Psoas muscle (tissue), 8 donors: ENCODE data around the gene NUDT22. TPM values are rescaled to one million over a fixed set of nuclear protein-coding genes. Genes with fewer than 3 reads are reported as not detected.

Experiments
- ATAC-seq, 4 donors: fragments of 200-7000 bp; cut with Tn5 transposase; one replicate each; pipeline ENCODE4 v1.9.1; 2020; ENCODE audit warnings: moderate library complexity in 3 of 4, mild to moderate bottlenecking in 2 of 4
- DNase-seq, 2 donors: peaks; one replicate each; pipeline ENCODE4 v3.0.0-alpha.2; 2020
- H3K27ac ChIP-seq: fragments of 200-600 bp; one replicate; pipeline ENCODE4 v1.8.0; 2022
- H3K27me3 ChIP-seq, 3 donors: fragments of 200-600 bp in 1 of 3; one replicate each; pipeline versions ENCODE4 v1.6.1 to v1.8.0; 2013 to 2022; ENCODE audit warnings: low read length in 2 of 3, mild to moderate bottlenecking in 2 of 3, moderate library complexity in 1 of 3; ENCODE audit not compliant: insufficient read depth in 3 of 3
- H3K36me3 ChIP-seq, 2 donors: fragments of 200-600 bp in 1 of 2; one replicate each; pipeline versions ENCODE4 v1.6.1 to v1.8.0; 2013 to 2022; ENCODE audit warnings: low read depth in 1 of 2, mild to moderate bottlenecking in 1 of 2, moderate library complexity in 1 of 2; ENCODE audit not compliant: insufficient read depth in 1 of 2
- H3K4me1 ChIP-seq: fragments of 200-600 bp; one replicate; pipeline ENCODE4 v1.8.0; 2022
- H3K4me3 ChIP-seq: fragments of 200-600 bp; one replicate; pipeline ENCODE4 v1.8.0; 2022; ENCODE audit warnings: mild to moderate bottlenecking
- H3K9me3 ChIP-seq: fragments of 200-600 bp; one replicate; pipeline ENCODE4 v1.8.0; 2022
- CTCF ChIP-seq: fragments of 200-600 bp; IDR thresholded peaks from one replicate; pipeline ENCODE4 v1.8.0; 2022; ENCODE audit warnings: antibody characterized with exemption
- WGBS, 3 donors: extraction: QIAGEN DNeasy Blood & Tissue Kit; methylation state at CpG; one replicate each; pipeline versions ENCODE4 v1.1.6 to v1.1.7; 2013; 5-methylcytosine and 5-hydroxymethylcytosine counted together
- intact Hi-C, 2 donors: fragments of 100-400 bp; cut with DNase I; formaldehyde crosslinking; loops; one replicate each; pipeline versions ENCODE4 v1.11.0 to v1.14.2; 2022
- polyA plus RNA-seq, 3 donors: library from polyadenylated mRNA; stranded (reverse); fragments of 200-250 nt; gene quantifications; one replicate each; pipeline ENCODE4 v1.2.3, GENCODE V29; 2013
- total RNA-seq, 4 donors: library from RNA; stranded (reverse); fragmentation: NEBNext Ultra II Directional in 2 of 4; extraction: Animal tissue kit (Norgen Biotek cat#: 25700) in 2 of 4; gene quantifications; one replicate each; pipeline versions ENCODE4 v1.2.1 to v1.2.4, GENCODE V29; 2021 to 2023
- donor health status: healthy with polysubstance abuse.
- donor health status: DM: no; HTN: no; CAD: no; lungs with moderate emphysema.
- donor health status: Bipolar disorder and iron deficiency.
- donor health status: healthy.
- donor health status: DM: yes; HTN: yes; CAD: no.
- donor health status: DM: no; HTN: no; CAD: no.
- donor health status: DM: no; HTN: no; CAD: no.
- donor health status: DM: yes; HTN: yes; CAD: no.

The NUDT22 gene
- total and polyA plus RNA-seq, 7 donors = 31.6 to 59.3 (median 43.5) TPM

GRCh38 chr11:64219354-64219684 lies 6.8 kb upstream of the NUDT22 start:
- H3K27me3 ChIP-seq = no peaks in the 10 kb centered on the region
- intact Hi-C loops = no loop called here
- TF ChIP-seq CTCF = no peak
- H3K36me3 ChIP-seq = peaks cover 0 to 31% of the 10 kb centered on the region in 2 donors
- H3K4me1 ChIP-seq = peaks cover 13% of the 10 kb centered on the region
- 66 to 82% (median 76%) methylated on average over 6 to 7 of the region's 7 CpGs for WGBS, 3 donors
- no peak for DNase-seq
- H3K4me3 ChIP-seq = no peak overlapping the region
- no peak overlapping the region for H3K27ac ChIP-seq
- H3K9me3 ChIP-seq = no peaks in the 10 kb centered on the region
- no peak for ATAC-seq

DNA sequence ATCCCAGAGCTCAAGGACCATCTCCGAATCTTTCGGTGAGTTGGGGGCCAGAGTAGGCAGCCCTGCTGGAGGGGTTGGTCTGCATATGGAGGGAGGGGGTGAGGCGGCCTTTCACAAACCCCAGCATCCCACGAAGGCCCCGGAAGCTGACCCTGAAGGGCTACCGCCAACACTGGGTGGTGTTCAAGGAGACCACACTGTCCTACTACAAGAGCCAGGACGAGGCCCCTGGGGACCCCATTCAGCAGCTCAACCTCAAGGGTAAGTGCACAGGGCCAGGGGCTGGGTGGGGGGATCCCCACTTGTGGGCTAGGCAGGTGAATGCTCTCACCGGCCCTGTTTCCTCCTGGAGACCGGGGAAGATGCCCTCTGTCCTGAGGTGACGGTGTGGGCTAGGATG lies 6.3 kb upstream of the NUDT22 start:
- no peaks in the 10 kb centered on the region for H3K27me3 ChIP-seq
- ATAC-seq = no peak
- no peaks in the 10 kb centered on the region for H3K9me3 ChIP-seq
- H3K36me3 ChIP-seq = peaks cover 0 to 34% of the 10 kb centered on the region in 2 donors
- H3K4me1 ChIP-seq = peaks cover 17% of the 10 kb centered on the region
- no peak for DNase-seq
- WGBS, 3 donors = 94 to 98% (median 95%) methylated on average over 10 of the region's 10 CpGs
- no peak overlapping the region for H3K27ac ChIP-seq
- H3K4me3 ChIP-seq = no peak overlapping the region
- intact Hi-C loops = no loop called here
- no peak for TF ChIP-seq CTCF

DNA sequence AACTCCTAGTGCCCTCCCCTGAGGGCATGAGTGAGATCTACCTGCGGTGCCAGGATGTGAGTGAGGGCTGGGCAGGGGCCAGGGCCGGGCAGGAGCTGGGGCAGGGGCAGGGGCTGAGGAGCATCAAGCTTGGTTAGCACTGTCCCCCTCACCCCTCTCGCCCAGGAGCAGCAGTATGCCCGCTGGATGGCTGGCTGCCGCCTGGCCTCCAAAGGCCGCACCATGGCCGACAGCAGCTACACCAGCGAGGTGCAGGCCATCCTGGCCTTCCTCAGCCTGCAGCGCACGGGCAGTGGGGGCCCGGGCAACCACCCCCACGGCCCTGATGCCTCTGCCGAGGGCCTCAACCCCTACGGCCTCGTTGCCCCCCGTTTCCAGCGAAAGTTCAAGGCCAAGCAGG lies 5.8 kb upstream of the NUDT22 start:
- WGBS, 3 donors = 89 to 91% (median 91%) methylated on average over 17 of the region's 17 CpGs
- ATAC-seq (no peak), DNase-seq (no peak)
- no peak for TF ChIP-seq CTCF
- H3K9me3 ChIP-seq = no peaks in the 10 kb centered on the region
- H3K4me1 ChIP-seq = peaks cover 21% of the 10 kb centered on the region
- no peaks in the 10 kb centered on the region for H3K27me3 ChIP-seq
- intact Hi-C loops = no loop called here
- H3K27ac ChIP-seq = no peak overlapping the region
- no peak overlapping the region for H3K4me3 ChIP-seq
- H3K36me3 ChIP-seq = peaks cover 0 to 34% of the 10 kb centered on the region in 2 donors

DNA sequence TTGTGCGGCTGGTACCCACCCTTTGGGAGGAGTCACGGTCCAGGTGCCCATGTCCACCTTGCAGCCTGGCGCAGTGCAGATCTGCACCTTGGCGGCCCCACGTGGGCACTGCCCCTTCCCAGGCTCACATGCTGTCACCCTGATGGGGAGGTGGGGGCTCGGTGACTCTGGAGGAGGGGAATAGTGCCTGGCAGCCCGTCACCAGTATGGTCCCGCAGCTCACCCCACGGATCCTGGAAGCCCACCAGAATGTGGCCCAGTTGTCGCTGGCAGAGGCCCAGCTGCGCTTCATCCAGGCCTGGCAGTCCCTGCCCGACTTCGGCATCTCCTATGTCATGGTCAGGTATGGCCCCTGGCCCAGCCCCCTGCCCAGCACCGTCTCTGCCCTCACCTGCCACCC lies 5.3 kb upstream of the NUDT22 start:
- DNase-seq (no peak), ATAC-seq (no peak)
- no peak overlapping the region for H3K27ac ChIP-seq
- no peaks in the 10 kb centered on the region for H3K9me3 ChIP-seq
- 57 to 77% (median 58%) methylated on average over 11 to 14 of the region's 14 CpGs for WGBS, 3 donors
- TF ChIP-seq CTCF = no peak
- H3K27me3 ChIP-seq = no peaks in the 10 kb centered on the region
- intact Hi-C loops = no loop called here
- peaks cover 0 to 34% of the 10 kb centered on the region in 2 donors for H3K36me3 ChIP-seq
- peaks cover 24% of the 10 kb centered on the region for H3K4me1 ChIP-seq
- no peak overlapping the region for H3K4me3 ChIP-seq

DNA sequence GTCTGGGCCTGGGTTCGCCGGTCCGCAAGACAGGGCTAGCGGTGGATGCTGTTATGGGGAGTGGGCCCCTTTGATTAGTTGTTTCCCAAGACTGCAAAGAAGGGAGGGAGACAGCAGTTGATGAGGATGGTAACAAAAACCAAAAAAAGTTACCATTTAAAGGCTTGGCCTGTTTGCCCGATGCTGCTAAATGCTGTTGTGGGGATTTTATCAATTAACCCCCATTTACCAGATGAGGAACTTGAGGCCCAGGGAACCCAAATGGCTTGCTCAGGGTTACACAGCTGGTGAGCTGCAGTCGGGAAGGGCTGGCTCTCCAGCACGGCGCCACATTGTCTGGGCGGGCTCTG lies 3.4 kb upstream of the NUDT22 start:
- no peak for ATAC-seq
- H3K9me3 ChIP-seq = no peaks in the 10 kb centered on the region
- intact Hi-C loops = no loop called here
- H3K4me3 ChIP-seq = no peak overlapping the region
- DNase-seq = no peak
- H3K4me1 ChIP-seq = peaks cover 35% of the 10 kb centered on the region
- H3K27ac ChIP-seq = peak overlapping the region; percentile 77
- TF ChIP-seq CTCF = no peak
- H3K36me3 ChIP-seq = peaks cover 0 to 34% of the 10 kb centered on the region in 2 donors
- 58 to 67% (median 59%) methylated on average over 9 of the region's 9 CpGs for WGBS, 3 donors
- H3K27me3 ChIP-seq = no peaks in the 10 kb centered on the region
